Measurements from ENCODE around the gene LYVE1. TPM values are rescaled to one million over a fixed set of nuclear protein-coding genes. Genes with fewer than 3 reads are reported as not detected.
A peak's percentile ranks its signal among the peaks of the same experiment; 100 is the strongest.
"Not testable (repeated sequence)": the region's sequence is repeated elsewhere in the genome, so short reads cannot be mapped to it uniquely, and the experiment has no call there.

The LYVE1 gene
- polyA plus RNA-seq, 1 experiment, result 0.19 TPM

- Histone ChIP-seq H3K27me3 (ENCODE audit: control insufficient read depth, insufficient read depth, low read length) (no peaks in the 10 kb centered on the region), H3K9me3 (ENCODE audit: control insufficient read depth, insufficient read depth, low read length) (no peaks in the 10 kb centered on the region), H3K27ac (ENCODE audit: low read depth, low read length) (no peak overlapping the region), H3K4me3 (ENCODE audit: low read depth, low read length) (no peak overlapping the region)
- TF ChIP-seq CTCF (IDR thresholded peaks at IDR 0.05; ENCODE audit: low read depth, low read length), result no peak
- POLR2A ChIA-PET, result no interaction called here
- CTCF ChIA-PET, result interaction anchor here (1.1 to 1.8 kb wide), 3 partner anchors 57 to 191 kb away, joined by 3 to 6 read pairs (median 4); partner anchors contain the start of gene RNF141
- DNase-seq (ENCODE audit: low read depth, low spot score), result no peak
These were observed 29.4 kb upstream of the LYVE1 start for GRCh38 chr11:10597877-10598351.

DNA sequence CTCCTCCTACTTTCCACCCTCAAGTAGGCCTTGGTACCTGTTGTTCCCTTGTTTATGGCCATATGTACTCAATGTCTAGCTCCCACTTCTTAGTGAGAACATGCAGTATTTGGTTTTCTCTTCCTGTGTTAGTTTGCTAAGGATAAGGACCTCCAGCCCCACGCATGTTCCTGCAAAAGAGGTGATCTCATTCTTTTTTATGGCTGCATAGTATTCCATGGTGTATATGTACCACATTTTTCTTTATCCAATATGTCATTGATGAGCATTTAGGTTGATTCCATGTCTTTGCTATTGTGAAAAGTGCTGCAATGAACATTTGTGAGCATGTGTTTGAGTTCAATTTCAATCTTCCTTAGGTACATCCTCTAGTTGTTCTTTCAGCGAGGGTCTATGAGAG is 27.4 kb upstream of the LYVE1 start:
- H3K27ac ChIP-seq (ENCODE audit: low read depth, low read length); H3K9me3 ChIP-seq (ENCODE audit: control insufficient read depth, insufficient read depth, low read length); DNase-seq (ENCODE audit: low read depth, low spot score); POLR2A ChIA-PET; H3K27me3 ChIP-seq (ENCODE audit: control insufficient read depth, insufficient read depth, low read length); H3K4me3 ChIP-seq (ENCODE audit: low read depth, low read length): not testable (repeated sequence)
- CTCF ChIA-PET, result interaction anchor here (1.4 to 1.6 kb wide), 2 partner anchors 55 to 175 kb away, joined by 5 read pairs; partner anchors contain the start of gene RNF141

- Histone ChIP-seq H3K27me3 (ENCODE audit: control insufficient read depth, insufficient read depth, low read length) (no peaks in the 10 kb centered on the region), H3K9me3 (ENCODE audit: control insufficient read depth, insufficient read depth, low read length) (no peaks in the 10 kb centered on the region), H3K4me3 (ENCODE audit: low read depth, low read length) (no peak overlapping the region), H3K27ac (ENCODE audit: low read depth, low read length) (no peak overlapping the region)
- ChIA-PET CTCF (interaction anchor here (1.6 kb wide), 1 partner anchor 176 kb away, joined by 5 read pairs; no protein-coding TSS in a partner anchor), POLR2A (no interaction called here)
- no peak for TF ChIP-seq CTCF (IDR thresholded peaks at IDR 0.05; ENCODE audit: low read depth, low read length)
- DNase-seq (ENCODE audit: low read depth, low spot score), result no peak
These were observed 25.9 kb upstream of the LYVE1 start for GRCh38 chr11:10594407-10594806.

DNA sequence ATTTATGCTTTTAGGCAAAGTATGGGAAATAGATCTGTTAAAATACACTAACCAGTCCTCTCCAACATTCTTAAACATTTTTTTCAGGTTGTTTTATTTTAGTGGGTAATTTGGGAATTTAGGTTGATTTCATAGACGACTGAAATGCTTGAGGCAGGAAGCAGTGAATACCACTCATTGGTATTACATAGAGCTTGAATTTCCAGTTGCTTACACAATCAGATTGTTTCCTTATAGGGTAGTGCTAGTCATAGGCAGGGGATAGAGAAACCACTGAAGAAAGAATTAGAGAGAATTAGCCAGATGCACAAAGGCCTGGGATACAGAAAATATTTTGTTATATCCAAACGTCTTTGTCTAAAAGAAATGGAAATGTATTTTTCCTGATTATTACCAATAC is 23.9 kb upstream of the LYVE1 start:
- no peak for TF ChIP-seq CTCF (IDR thresholded peaks at IDR 0.05; ENCODE audit: low read depth, low read length)
- ChIA-PET POLR2A (interaction anchor here (0.9 to 1.0 kb wide), 6 partner anchors 8 to 323 kb away, joined by 3 to 7 read pairs (median 3); partner anchors contain the start of genes CTR9 and IRAG1), CTCF (interaction anchor here (0.7 to 3.8 kb wide), 3 partner anchors 51 to 483 kb away, joined by 3 to 21 read pairs (median 4); partner anchors contain the start of gene RNF141)
- Histone ChIP-seq H3K4me3 (ENCODE audit: low read depth, low read length) (no peak overlapping the region), H3K9me3 (ENCODE audit: control insufficient read depth, insufficient read depth, low read length) (no peaks in the 10 kb centered on the region), H3K27me3 (ENCODE audit: control insufficient read depth, insufficient read depth, low read length) (no peaks in the 10 kb centered on the region), H3K27ac (ENCODE audit: low read depth, low read length) (peak overlapping the region; percentile 95)
- peak; percentile 84 for DNase-seq (ENCODE audit: low read depth, low spot score)

GRCh38 chr11:10591741-10592140 is 23.3 kb upstream of the LYVE1 start:
- POLR2A ChIA-PET, result interaction anchor here (1.0 kb wide), 4 partner anchors 14 to 323 kb away, joined by 3 to 7 read pairs (median 3); partner anchors contain the start of gene CTR9
- no peak overlapping the region for H3K4me3 ChIP-seq (ENCODE audit: low read depth, low read length)
- H3K27ac ChIP-seq (ENCODE audit: low read depth, low read length), result peak overlapping the region; percentile 95
- CTCF ChIA-PET, result interaction anchor here (0.7 to 3.8 kb wide), 2 partner anchors 51 to 483 kb away, joined by 3 to 21 read pairs; partner anchors contain the start of gene RNF141
- no peak for DNase-seq (ENCODE audit: low read depth, low spot score)
- H3K9me3 ChIP-seq (ENCODE audit: control insufficient read depth, insufficient read depth, low read length), result no peaks in the 10 kb centered on the region
- no peaks in the 10 kb centered on the region for H3K27me3 ChIP-seq (ENCODE audit: control insufficient read depth, insufficient read depth, low read length)
- no peak for TF ChIP-seq CTCF (IDR thresholded peaks at IDR 0.05; ENCODE audit: low read depth, low read length)

Measured in AG04450 (cell line).